GM12878 (cell line): ENCODE results near the gene ASCL4. TPM values are rescaled to one million over a fixed set of nuclear protein-coding genes. Genes with fewer than 3 reads are reported as not detected.
A peak's percentile ranks its signal among the peaks of the same experiment; 100 is the strongest.

Experiments used
- ATAC-seq: fragments of 200-7000 bp; cut with Tn5 transposase; 3 replicates; pipeline ENCODE4 v1.9.1; 2020; ENCODE audit warnings: mild to moderate bottlenecking, moderate library complexity
- BruUV-seq: library from RNA; stranded (reverse); fragments of 400-500 nt; replicated peaks from 2 replicates; lab custom pipeline; 2021; lab: Mats Ljungman, UMichigan
- CTCF ChIA-PET: fragments of 300-600 bp; sonication (Branson Sonifier 250); formaldehyde crosslinking; extraction: SDS; loops from one replicate; lab custom pipeline; 2021; ENCODE audit warnings: inconsistent platforms; lab: Yijun Ruan, JAX
- POLR2A ChIA-PET: fragments of 350-600 bp; formaldehyde crosslinking; extraction: SDS; loops from one replicate; lab custom pipeline; 2021; ENCODE audit warnings: inconsistent platforms; lab: Charles Lee
- RAD21 ChIA-PET: fragments of 300-600 bp; sonication (Branson Sonifier 250); formaldehyde crosslinking; loops from one replicate; lab custom pipeline; 2023; ENCODE audit warnings: antibody characterized with exemption; ENCODE audit not compliant: unreplicated experiment; lab: Charles Lee
- SMC1A ChIA-PET: fragments of 300-600 bp; sonication (Branson Sonifier 250); formaldehyde crosslinking; loops from one replicate; lab custom pipeline; 2023; ENCODE audit not compliant: unreplicated experiment, uncharacterized antibody; lab: Charles Lee
- DNase-seq: peaks from one replicate; pipeline ENCODE4 v3.0.0-alpha.2; 2011; ENCODE audit warnings: low read depth, low spot score
- FAIRE-seq: peaks from 3 replicates; lab custom pipeline; 2011; peaks lifted over from hg19 to GRCh38; lab: Jason Lieb, UNC
- H2AFZ ChIP-seq: 2 replicates; pipeline ENCODE4 v1.6.0; 2011; ENCODE audit warnings: low read depth, low read length, control low read depth; ENCODE audit not compliant: control insufficient read depth
- H3K27ac ChIP-seq: 2 replicates; pipeline ENCODE4 v1.5.1; 2011; ENCODE audit warnings: control low read depth; ENCODE audit not compliant: control insufficient read depth, insufficient read depth
- H3K27me3 ChIP-seq, 2 experiments: replicated peaks in 1 of 2; 2 replicates each; pipeline versions ENCODE4 v1.6.0 to v1.6.1; 2011; ENCODE audit warnings: low read length in 1 of 2; ENCODE audit not compliant: control insufficient read depth in 2 of 2, insufficient read depth in 2 of 2
- H3K36me3 ChIP-seq, 2 experiments: 2 replicates each; pipeline ENCODE4 v1.5.1; 2011; ENCODE audit warnings: low read length in 1 of 2; ENCODE audit not compliant: control insufficient read depth in 2 of 2, insufficient read depth in 2 of 2
- H3K4me1 ChIP-seq: 2 replicates; pipeline ENCODE4 v1.6.1; 2011; ENCODE audit warnings: mild to moderate bottlenecking, low read length, moderate library complexity, mixed read lengths; ENCODE audit not compliant: control insufficient read depth, insufficient read depth
- H3K4me2 ChIP-seq: 2 replicates; pipeline ENCODE4 v1.6.0; 2011; ENCODE audit warnings: control low read depth; ENCODE audit not compliant: control insufficient read depth, insufficient read depth
- H3K4me3 ChIP-seq: fragments of 200-600 bp; sonication (generic); 2 replicates; pipeline ENCODE4 v1.5.1; 2016
- H3K79me2 ChIP-seq: 2 replicates; pipeline ENCODE4 v1.6.0; 2011; ENCODE audit warnings: low read length; ENCODE audit not compliant: control insufficient read depth, insufficient read depth
- H3K9ac ChIP-seq: 2 replicates; pipeline ENCODE4 v1.8.0; 2011; ENCODE audit warnings: low read length, control low read depth, mixed read lengths; ENCODE audit not compliant: control insufficient read depth, insufficient read depth
- H3K9me3 ChIP-seq: replicated peaks from 3 replicates; pipeline ENCODE4 v1.5.1; 2011; ENCODE audit warnings: mild to moderate bottlenecking, low read length; ENCODE audit not compliant: control insufficient read depth, insufficient read depth
- H4K20me1 ChIP-seq: 2 replicates; pipeline ENCODE4 v1.6.0; 2011; ENCODE audit not compliant: control insufficient read depth, insufficient read depth
- BMI1 ChIP-seq: fragments of 450-650 bp; IDR thresholded peaks from 2 replicates; pipeline ENCODE4 v1.6.1; 2016; ENCODE audit warnings: mild to moderate bottlenecking, moderate library complexity, borderline replicate concordance
- DPF2 ChIP-seq: fragments of 450-650 bp; IDR thresholded peaks from 2 replicates; pipeline ENCODE4 v1.6.1; 2017; ENCODE audit warnings: mild to moderate bottlenecking
- EP300 ChIP-seq, 2 experiments: fragments of 150-350 bp in 1 of 2; IDR thresholded peaks; 2 replicates each; pipeline ENCODE4 v1.6.1; 2011 to 2012; ENCODE audit warnings: low read depth in 2 of 2, low read length in 2 of 2, borderline replicate concordance in 1 of 2, improper control_type of control experiment in 1 of 2, inconsistent platforms in 1 of 2; ENCODE audit not compliant: control insufficient read depth in 1 of 2
- ESRRA ChIP-seq: IDR thresholded peaks from 2 replicates; pipeline ENCODE4 v1.6.1; 2012; ENCODE audit warnings: mild to moderate bottlenecking, low read length, improper control_type of control experiment
- HDAC2 ChIP-seq: fragments of 200-600 bp; sonication (generic); IDR thresholded peaks from 2 replicates; pipeline ENCODE4 v1.6.1; 2017
- JUNB ChIP-seq: IDR thresholded peaks from 2 replicates; pipeline ENCODE4 v1.6.1; 2016; ENCODE audit warnings: antibody characterized with exemption, mild to moderate bottlenecking
- MAX ChIP-seq: IDR thresholded peaks from 2 replicates; pipeline ENCODE4 v1.6.1; 2012; ENCODE audit warnings: low read depth, low read length, improper control_type of control experiment
- MEF2B ChIP-seq: fragments of 450-650 bp; IDR thresholded peaks from 2 replicates; pipeline ENCODE4 v1.6.1; 2018; ENCODE audit warnings: mild to moderate bottlenecking, moderate library complexity; ENCODE audit not compliant: partially characterized antibody, poor library complexity, severe bottlenecking
- MTA2 ChIP-seq: fragments of 450-650 bp; IDR thresholded peaks from 2 replicates; pipeline ENCODE4 v1.6.1; 2016; ENCODE audit warnings: low read depth, mild to moderate bottlenecking, moderate library complexity
- NFIC ChIP-seq: IDR thresholded peaks from 2 replicates; pipeline ENCODE4 v1.6.1; 2012; ENCODE audit warnings: low read depth, mild to moderate bottlenecking, inconsistent platforms, low read length, moderate library complexity
- NFYB ChIP-seq: IDR thresholded peaks from 2 replicates; pipeline ENCODE4 v1.6.1; 2011; ENCODE audit warnings: low read depth, mild to moderate bottlenecking, low read length, improper control_type of control experiment, moderate library complexity; ENCODE audit not compliant: insufficient read depth
- POLR2AphosphoS2 ChIP-seq: IDR thresholded peaks from 2 replicates; pipeline ENCODE4 v1.6.1; 2011; ENCODE audit warnings: low read depth, mild to moderate bottlenecking, low read length, improper control_type of control experiment, moderate library complexity
- POU2F2 ChIP-seq: IDR thresholded peaks from 3 replicates; pipeline ENCODE4 v1.6.1; 2011; ENCODE audit warnings: low read depth, mild to moderate bottlenecking, low read length, borderline replicate concordance
- RELA ChIP-seq: fragments of 450-650 bp; IDR thresholded peaks from 2 replicates; pipeline ENCODE4 v1.8.0; 2014; ENCODE audit warnings: borderline replicate concordance; ENCODE audit not compliant: partially characterized antibody
- SMC3 ChIP-seq: IDR thresholded peaks from 2 replicates; pipeline ENCODE4 v1.6.1; 2011; ENCODE audit warnings: low read length, improper control_type of control experiment, borderline replicate concordance
- TCF12 ChIP-seq: IDR thresholded peaks from 2 replicates; pipeline ENCODE4 v1.6.1; 2011; ENCODE audit warnings: low read depth, mild to moderate bottlenecking, low read length
- TCF7 ChIP-seq: IDR thresholded peaks from 2 replicates; pipeline ENCODE4 v1.6.1; 2014; ENCODE audit warnings: antibody characterized with exemption, borderline replicate concordance
- ZBTB33 ChIP-seq: fragments of 450-650 bp; IDR thresholded peaks from 2 replicates; pipeline ENCODE4 v1.6.1; 2017; ENCODE audit warnings: mild to moderate bottlenecking
- ZNF24 ChIP-seq: fragments of 450-650 bp; IDR thresholded peaks from 2 replicates; pipeline ENCODE4 v1.6.1; 2017; ENCODE audit warnings: antibody characterized with exemption, mild to moderate bottlenecking
- WGBS: methylation state at CpG from one replicate; pipeline ENCODE4 v1.1.6; 2016; ENCODE audit warnings: low lambda C conversion rate; ENCODE audit not compliant: insufficient replicate concordance, insufficient coverage; ENCODE audit errors: missing lambda C conversion rate; 5-methylcytosine and 5-hydroxymethylcytosine counted together
- in situ Hi-C: fragments of 300-500 bp; cut with MboI; formaldehyde crosslinking; loops from 9 replicates; pipeline ENCODE4 v1.14.3; 2018; ENCODE audit warnings: mixed read lengths
- intact Hi-C: fragments of 100-400 bp; cut with micrococcal nuclease; formaldehyde crosslinking; loops from one replicate; pipeline ENCODE4 v1.14.2; 2022; ENCODE audit not compliant: unreplicated experiment
- polyA plus RNA-seq, 11 experiments: library from polyadenylated mRNA; depleted of rRNA in 4 of 11; unstranded in 6 of 11; stranded (reverse) in 5 of 11; fragments of >200 nt; fragmentation: Nextera tagmentation in 4 of 11; fragmentation: Illumina TruSeq in 1 of 11; extraction: Ambion mirVana in 4 of 11; extraction: Trizol in 1 of 11; gene quantifications; 1 replicate in 1 of 11; 2 replicates in 10 of 11; pipeline versions ENCODE4 v1.2.1 to v1.2.3, GENCODE V29; 2011 to 2016; ENCODE audit warnings: inconsistent platforms in 2 of 11, missing spikeins in 2 of 11, low read depth in 1 of 11
- total RNA-seq, 4 experiments: library from RNA; depleted of rRNA in 3 of 4; stranded (reverse); fragments of >200 nt in 3 of 4; fragmentation: Illumina TruSeq in 1 of 4; extraction: Trizol in 1 of 4; gene quantifications; 2 replicates each; pipeline versions ENCODE4 v1.2.1 to v1.2.3, GENCODE V29; 2013 to 2021

The ASCL4 gene
- total and polyA plus RNA-seq, 10 of the 15 experiments (the other 5 are each of a cell fraction or from before 2014, with no cell fraction given) = not detected

DNA sequence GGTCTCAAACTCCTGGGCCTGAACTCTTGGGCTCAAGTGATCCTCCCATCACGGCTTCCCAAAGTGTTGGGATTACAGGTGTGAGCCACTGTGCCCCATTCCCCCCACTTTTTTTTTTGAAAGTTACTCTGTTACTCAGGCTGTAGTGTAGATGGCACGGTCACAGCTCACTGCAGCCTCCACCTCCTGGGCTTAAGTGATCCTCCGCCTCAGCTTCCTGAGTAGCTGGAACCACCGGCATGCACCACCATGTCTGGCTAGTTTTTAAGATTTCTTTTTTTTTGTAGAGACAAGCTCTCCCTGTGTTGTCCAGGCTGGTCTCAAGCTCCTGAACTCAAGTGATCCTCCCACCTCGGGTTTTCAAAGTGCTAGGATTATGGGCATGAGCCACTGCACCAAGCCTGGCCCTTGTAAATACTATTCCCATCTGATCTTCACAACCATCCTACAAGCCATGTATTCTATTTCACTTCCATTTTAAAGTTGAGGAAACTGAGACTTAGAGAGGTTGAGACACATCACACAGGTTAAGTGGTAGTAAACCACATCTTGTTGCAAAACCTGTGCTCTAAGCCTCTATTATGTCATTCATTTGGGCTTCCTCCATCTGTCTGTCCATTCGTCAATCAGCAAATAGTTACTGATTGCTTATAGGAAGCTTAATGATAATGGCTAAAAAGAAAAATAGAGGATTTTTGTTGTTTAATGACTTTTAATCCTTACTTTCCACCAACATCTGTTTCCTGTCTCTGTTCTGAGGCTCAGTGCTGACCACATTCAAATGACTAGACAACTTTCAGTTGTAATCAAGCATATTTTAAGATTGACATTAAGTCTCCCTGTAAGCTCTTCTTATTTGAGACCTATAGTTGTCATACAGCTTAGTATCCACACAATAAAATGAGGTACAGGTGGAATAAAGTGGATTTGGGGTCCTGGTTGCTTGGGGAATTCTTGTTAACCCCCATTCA is 9.2 kb downstream of the ASCL4 start:
- Histone ChIP-seq H3K79me2 (no peaks in the 10 kb centered on the region), H3K9ac (no peak overlapping the region), H3K4me2 (peak overlapping the region; percentile 67), H3K27me3 (no peaks in the 10 kb centered on the region; a peak in 1 of 4 replicates), H3K36me3 (no peaks in the 10 kb centered on the region), H3K27ac (no peak overlapping the region), H4K20me1 (no peaks in the 10 kb centered on the region), H3K4me3 (peak overlapping the region; percentile 28; the same call in 1 of the 2 replicates), H2AFZ (no peak overlapping the region), H3K4me1 (peaks cover 39% of the 10 kb centered on the region), H3K9me3 (no peaks in the 10 kb centered on the region; the same call in 2 of the 3 replicates)
- DNase-seq (no peak), FAIRE-seq (peak; percentile 76), ATAC-seq (peak; percentile 69)
- intact Hi-C loops = loop anchor here (5.0 kb wide), 1 partner anchor 49 kb away; no protein-coding TSS in a partner anchor
- ChIA-PET CTCF (interaction anchor here (0.6 to 0.9 kb wide), 4 partner anchors 33 to 423 kb away, joined by 3 read pairs; no protein-coding TSS in a partner anchor), SMC1A (interaction anchor here (1.0 to 2.5 kb wide), 2 partner anchors 17 to 30 kb away, joined by 5 to 7 read pairs; no protein-coding TSS in a partner anchor), POLR2A (no interaction called here), RAD21 (no interaction called here)
- BruUV-seq = no TSS peak
- WGBS = 35% methylated on average over 6 of the region's 6 CpGs
- in situ Hi-C loops = no loop called here
- no peak for TF ChIP-seq ZNF24
- no peak for TF ChIP-seq HDAC2
- TF ChIP-seq NFYB = no peak
- 0 out of 2 replicates have a peak, but pooled peaks have one; percentile 28 for TF ChIP-seq NFIC
- TF ChIP-seq JUNB = no peak
- no peak for TF ChIP-seq POU2F2
- no peak for TF ChIP-seq RELA
- TF ChIP-seq MEF2B = no peak
- no peak for TF ChIP-seq ESRRA
- TF ChIP-seq POLR2AphosphoS2 = no peak
- no peak for TF ChIP-seq MAX
- no peak for TF ChIP-seq SMC3
- TF ChIP-seq DPF2 = no peak
- TF ChIP-seq MTA2 = no peak
- TF ChIP-seq TCF7 = no peak
- no peak for TF ChIP-seq TCF12
- TF ChIP-seq BMI1 = no peak
- no peak for TF ChIP-seq EP300 (IDR thresholded peaks at IDR 0.05; ENCODE audit: borderline replicate concordance in 1 of 2, control insufficient read depth in 1 of 2, low read depth in 2 of 2, low read length in 2 of 2)
- TF ChIP-seq ZBTB33 = no peak
